Suprapubic skin (tissue), 4 donors: ENCODE data around the gene HTR2C. TPM values are rescaled to one million over a fixed set of nuclear protein-coding genes. Genes with fewer than 3 reads are reported as not detected.

Experiments
- DNase-seq, 2 donors: peaks; one replicate each; pipeline ENCODE4 v3.0.0-alpha.2; 2019; ENCODE audit warnings: low spot score in 2 of 2
- H3K27ac ChIP-seq: fragments of 200-600 bp; sonication (generic); one replicate; pipeline ENCODE4 v1.5.1; 2019
- H3K27me3 ChIP-seq: fragments of 200-600 bp; sonication (generic); one replicate; pipeline ENCODE4 v1.5.1; 2019
- H3K36me3 ChIP-seq: fragments of 200-600 bp; sonication (generic); one replicate; pipeline ENCODE4 v1.5.1; 2019
- H3K4me1 ChIP-seq: fragments of 200-600 bp; sonication (generic); one replicate; pipeline ENCODE4 v1.5.1; 2019
- H3K4me3 ChIP-seq: fragments of 200-600 bp; sonication (generic); one replicate; pipeline ENCODE4 v1.5.1; 2019; ENCODE audit warnings: mild to moderate bottlenecking
- H3K9me3 ChIP-seq: fragments of 200-600 bp; sonication (generic); one replicate; pipeline ENCODE4 v1.5.1; 2019
- CTCF ChIP-seq, 2 donors: fragments of 200-600 bp in 1 of 2; fragments of 450-650 bp in 1 of 2; sonication (generic) in 1 of 2; IDR thresholded peaks; one replicate each; pipeline ENCODE4 v1.5.1; 2016 to 2019; ENCODE audit warnings: antibody characterized with exemption in 2 of 2, mild to moderate bottlenecking in 1 of 2, moderate library complexity in 1 of 2
- EP300 ChIP-seq: sonication (generic); formaldehyde crosslinking; IDR thresholded peaks from one replicate; pipeline ENCODE4 v1.6.1; 2017; ENCODE audit warnings: antibody characterized with exemption
- POLR2A ChIP-seq, 2 donors: fragments of 450-650 bp; IDR thresholded peaks; one replicate each; pipeline ENCODE4 v1.6.1; 2017; ENCODE audit warnings: antibody characterized with exemption in 2 of 2, mild to moderate bottlenecking in 2 of 2, moderate library complexity in 2 of 2
- POLR2AphosphoS5 ChIP-seq, 3 donors: sonication (generic); formaldehyde crosslinking; IDR thresholded peaks; one replicate each; pipeline ENCODE4 v1.6.1; 2017; ENCODE audit warnings: antibody characterized with exemption in 3 of 3
- WGBS: methylation state at CpG from one replicate; pipeline ENCODE4 v1.1.5; 2018; 5-methylcytosine and 5-hydroxymethylcytosine counted together
- total RNA-seq, 4 donors: library from RNA; depleted of rRNA; stranded (reverse); fragments of >200 nt; gene quantifications; one replicate each; pipeline ENCODE4 v1.1.0, GENCODE V29; 2016

The HTR2C gene
- total RNA-seq, 4 donors from 2014 or later: not detected

GRCh38 chrX:114841051-114841450, 257.2 kb downstream of the HTR2C start:
- DNase-seq: no peak
- Histone ChIP-seq H3K27me3 (no peaks in the 10 kb centered on the region), H3K36me3 (no peaks in the 10 kb centered on the region), H3K9me3 (no peaks in the 10 kb centered on the region), H3K27ac (no peak overlapping the region), H3K4me1 (no peaks in the 10 kb centered on the region), H3K4me3 (no peak overlapping the region)
- WGBS: 91% methylated on average over 1 of the region's 1 CpG
- no peak for TF ChIP-seq POLR2A (IDR thresholded peaks at IDR 0.05)
- TF ChIP-seq POLR2AphosphoS5 (IDR thresholded peaks at IDR 0.05): no peak

- WGBS: 32% methylated on average over 1 of the region's 1 CpG
- Histone ChIP-seq H3K9me3 (no peaks in the 10 kb centered on the region), H3K27me3 (no peaks in the 10 kb centered on the region), H3K4me1 (no peaks in the 10 kb centered on the region), H3K4me3 (no peak overlapping the region), H3K27ac (no peak overlapping the region), H3K36me3 (no peaks in the 10 kb centered on the region)
- no peak for DNase-seq
- no peak for TF ChIP-seq CTCF (IDR thresholded peaks at IDR 0.05)
- no peak for TF ChIP-seq EP300
- no peak for TF ChIP-seq POLR2AphosphoS5 (IDR thresholded peaks at IDR 0.05)
- TF ChIP-seq POLR2A (IDR thresholded peaks at IDR 0.05): no peak
Observed at GRCh38 chrX:114842181-114842580, 258.3 kb downstream of the HTR2C start.

- Histone ChIP-seq H3K4me1 (no peaks in the 10 kb centered on the region), H3K4me3 (no peak overlapping the region), H3K27ac (no peak overlapping the region), H3K36me3 (no peaks in the 10 kb centered on the region), H3K9me3 (no peaks in the 10 kb centered on the region), H3K27me3 (no peaks in the 10 kb centered on the region)
- WGBS: 44% methylated on average over 1 of the region's 1 CpG
- no peak for DNase-seq
- TF ChIP-seq POLR2AphosphoS5 (IDR thresholded peaks at IDR 0.05) (no peak), POLR2A (IDR thresholded peaks at IDR 0.05) (no peak), CTCF (IDR thresholded peaks at IDR 0.05) (no peak), EP300 (no peak)
Observed at GRCh38 chrX:114889481-114889880, 305.6 kb downstream of the HTR2C start.

GRCh38 chrX:114903618-114904017, 319.7 kb downstream of the HTR2C start:
- TF ChIP-seq POLR2A (IDR thresholded peaks at IDR 0.05) (no peak), CTCF (IDR thresholded peaks at IDR 0.05) (no peak)
- Histone ChIP-seq H3K4me3 (no peak overlapping the region), H3K27ac (no peak overlapping the region), H3K36me3 (no peaks in the 10 kb centered on the region), H3K27me3 (no peaks in the 10 kb centered on the region), H3K9me3 (no peaks in the 10 kb centered on the region), H3K4me1 (no peaks in the 10 kb centered on the region)
- DNase-seq: no peak
- 43% methylated on average over 3 of the region's 3 CpGs for WGBS

- H3K27me3 ChIP-seq: no peaks in the 10 kb centered on the region
- H3K36me3 ChIP-seq: no peaks in the 10 kb centered on the region
- H3K4me1 ChIP-seq: no peaks in the 10 kb centered on the region
- no peak for DNase-seq
- H3K4me3 ChIP-seq: no peak overlapping the region
- WGBS: 53% methylated on average over 2 of the region's 2 CpGs
- H3K27ac ChIP-seq: no peak overlapping the region
- H3K9me3 ChIP-seq: no peaks in the 10 kb centered on the region
- TF ChIP-seq EP300 (no peak), POLR2A (IDR thresholded peaks at IDR 0.05) (no peak), POLR2AphosphoS5 (IDR thresholded peaks at IDR 0.05) (no peak), CTCF (IDR thresholded peaks at IDR 0.05) (no peak)
Observed at GRCh38 chrX:114905251-114905650, 321.4 kb downstream of the HTR2C start.

GRCh38 chrX:114906984-114907510, 323.2 kb downstream of the HTR2C start:
- 60% methylated on average over 9 of the region's 9 CpGs for WGBS
- H3K4me3 ChIP-seq: no peak overlapping the region
- H3K27ac ChIP-seq: no peak overlapping the region
- H3K27me3 ChIP-seq: no peaks in the 10 kb centered on the region
- no peaks in the 10 kb centered on the region for H3K36me3 ChIP-seq
- H3K4me1 ChIP-seq: no peaks in the 10 kb centered on the region
- DNase-seq: no peak
- H3K9me3 ChIP-seq: no peaks in the 10 kb centered on the region
- TF ChIP-seq CTCF (IDR thresholded peaks at IDR 0.05) (no peak), POLR2AphosphoS5 (IDR thresholded peaks at IDR 0.05) (no peak), POLR2A (IDR thresholded peaks at IDR 0.05) (no peak), EP300 (no peak)
